Uterus (tissue), 2 donors: ENCODE measurements around the gene HDAC7.

Experiments used
- POLR2A ChIP-seq, 2 donors: fragments of 450-650 bp; IDR thresholded peaks; one replicate each; pipeline ENCODE4 v1.6.1; 2016; ENCODE audit warnings: antibody characterized with exemption in 2 of 2, mild to moderate bottlenecking in 1 of 2, moderate library complexity in 1 of 2
- TF ChIP-seq, protein P1 (sequence below), 4 experiments: fragments of 200-600 bp in 2 of 4; fragments of 450-650 bp in 2 of 4; sonication (generic) in 2 of 4; IDR thresholded peaks; one replicate each; pipeline ENCODE4 v1.5.1; 2016 to 2019; ENCODE audit warnings: antibody characterized with exemption in 4 of 4, mild to moderate bottlenecking in 2 of 4, moderate library complexity in 1 of 4

DNA sequence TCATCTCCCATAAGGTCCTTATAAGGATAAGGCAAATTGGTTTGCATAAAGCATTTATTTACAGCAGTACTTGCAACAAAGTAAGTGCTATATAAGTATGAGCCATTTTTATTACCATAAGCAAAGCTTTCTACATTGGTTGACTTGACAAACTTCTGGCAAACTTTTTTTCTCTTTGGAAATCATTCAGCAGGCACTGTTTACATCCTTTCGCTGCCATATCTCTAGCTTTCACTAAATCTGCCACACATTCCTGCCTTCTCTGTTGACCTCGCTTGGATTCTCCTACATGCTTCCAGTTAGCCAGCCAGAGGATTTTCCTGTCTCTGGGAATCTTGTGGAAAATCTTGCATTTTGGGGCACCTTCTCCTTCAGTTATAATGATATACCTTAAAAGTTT is 21.8 kb upstream of the HDAC7 start:
- TF ChIP-seq, protein P1, sequence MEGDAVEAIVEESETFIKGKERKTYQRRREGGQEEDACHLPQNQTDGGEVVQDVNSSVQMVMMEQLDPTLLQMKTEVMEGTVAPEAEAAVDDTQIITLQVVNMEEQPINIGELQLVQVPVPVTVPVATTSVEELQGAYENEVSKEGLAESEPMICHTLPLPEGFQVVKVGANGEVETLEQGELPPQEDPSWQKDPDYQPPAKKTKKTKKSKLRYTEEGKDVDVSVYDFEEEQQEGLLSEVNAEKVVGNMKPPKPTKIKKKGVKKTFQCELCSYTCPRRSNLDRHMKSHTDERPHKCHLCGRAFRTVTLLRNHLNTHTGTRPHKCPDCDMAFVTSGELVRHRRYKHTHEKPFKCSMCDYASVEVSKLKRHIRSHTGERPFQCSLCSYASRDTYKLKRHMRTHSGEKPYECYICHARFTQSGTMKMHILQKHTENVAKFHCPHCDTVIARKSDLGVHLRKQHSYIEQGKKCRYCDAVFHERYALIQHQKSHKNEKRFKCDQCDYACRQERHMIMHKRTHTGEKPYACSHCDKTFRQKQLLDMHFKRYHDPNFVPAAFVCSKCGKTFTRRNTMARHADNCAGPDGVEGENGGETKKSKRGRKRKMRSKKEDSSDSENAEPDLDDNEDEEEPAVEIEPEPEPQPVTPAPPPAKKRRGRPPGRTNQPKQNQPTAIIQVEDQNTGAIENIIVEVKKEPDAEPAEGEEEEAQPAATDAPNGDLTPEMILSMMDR (IDR thresholded peaks at IDR 0.05): no peak
- no peak for TF ChIP-seq POLR2A (IDR thresholded peaks at IDR 0.05)
